Kidney (tissue), 14 donors: ENCODE measurements around the gene IL1RAPL1. TPM values are rescaled to one million over a fixed set of nuclear protein-coding genes. Genes with fewer than 3 reads are reported as not detected.
A peak's percentile ranks its signal among the peaks of the same experiment; 100 is the strongest.

Source experiments
- DNase-seq, 5 donors: peaks; one replicate each; pipeline ENCODE4 v3.0.0-alpha.2; 2013 to 2020
- FAIRE-seq: peaks from 2 replicates; lab custom pipeline; 2012; peaks lifted over from hg19 to GRCh38; lab: Jason Lieb, UNC
- H3K27ac ChIP-seq, 2 donors: one replicate each; pipeline ENCODE4 v1.7.0; 2013; ENCODE audit warnings: low read depth in 2 of 2, low read length in 2 of 2, inconsistent platforms in 1 of 2
- H3K27me3 ChIP-seq: one replicate; pipeline ENCODE4 v1.7.1; 2013; ENCODE audit warnings: low read length, inconsistent platforms; ENCODE audit not compliant: control insufficient read depth, insufficient read depth
- H3K36me3 ChIP-seq, 3 donors: one replicate each; pipeline versions ENCODE4 v1.7.0 to v1.7.1; 2013; ENCODE audit warnings: low read length in 3 of 3, control low read depth in 1 of 3, inconsistent platforms in 1 of 3; ENCODE audit not compliant: insufficient read depth in 3 of 3, control insufficient read depth in 2 of 3
- H3K4me1 ChIP-seq, 3 donors: one replicate each; pipeline versions ENCODE4 v1.7.0 to v1.7.1; 2013; ENCODE audit warnings: low read length in 3 of 3, inconsistent platforms in 1 of 3, low read depth in 1 of 3; ENCODE audit not compliant: control insufficient read depth in 2 of 3, insufficient read depth in 2 of 3
- H3K4me3 ChIP-seq, 3 donors: one replicate each; pipeline versions ENCODE4 v1.7.0 to v1.8.1; 2013; ENCODE audit warnings: low read length in 3 of 3, control low read depth in 1 of 3, inconsistent platforms in 1 of 3
- H3K9ac ChIP-seq, 3 donors: one replicate each; pipeline versions ENCODE4 v1.7.0 to v1.7.1; 2013; ENCODE audit warnings: low read length in 3 of 3, control low read depth in 1 of 3, inconsistent platforms in 1 of 3
- H3K9me3 ChIP-seq, 3 donors: one replicate each; pipeline versions ENCODE4 v1.7.0 to v1.7.1; 2013; ENCODE audit warnings: low read length in 3 of 3, control low read depth in 1 of 3, inconsistent platforms in 1 of 3; ENCODE audit not compliant: control insufficient read depth in 2 of 3, insufficient read depth in 1 of 3
- CTCF ChIP-seq: IDR thresholded peaks from 3 replicates; pipeline ENCODE4 v1.5.1; 2012; ENCODE audit warnings: mild to moderate bottlenecking, moderate library complexity, borderline replicate concordance; ENCODE audit not compliant: insufficient read depth; ENCODE audit errors: extremely low read depth
- intact Hi-C: fragments of 100-400 bp; cut with DNase I; formaldehyde crosslinking; loops from one replicate; pipeline ENCODE4 v1.11.1; 2022
- polyA plus RNA-seq: library from polyadenylated mRNA; stranded (reverse); fragments of 350-450 nt; fragmentation: Illumina TruSeq; extraction: RNeasy Lipid Tissue Mini Kit (QIAGEN cat#74804); gene quantifications from one replicate; pipeline ENCODE4 v1.2.3, GENCODE V29; 2014; ENCODE audit warnings: low read depth, low replicate concordance; ENCODE audit not compliant: insufficient read depth
- total RNA-seq: library from RNA; stranded (reverse); fragmentation: NEBNext Ultra II Directional; extraction: Animal tissue kit (Norgen Biotek cat#: 25700); gene quantifications from one replicate; pipeline ENCODE4 v1.2.1, GENCODE V29; 2021
- donor health status: control.
- donor health status: control.
- donor health status: control.
- donor health status: control.
- donor health status: control.
- donor health status: DM: yes; HTN: yes; CAD: no.
- donor health status: Normal renal cell carcinoma (clear cell type).

IL1RAPL1 gene
- total and polyA plus RNA-seq, 2 donors from 2014 or later: 0.19 TPM; not detected in 1

DNA sequence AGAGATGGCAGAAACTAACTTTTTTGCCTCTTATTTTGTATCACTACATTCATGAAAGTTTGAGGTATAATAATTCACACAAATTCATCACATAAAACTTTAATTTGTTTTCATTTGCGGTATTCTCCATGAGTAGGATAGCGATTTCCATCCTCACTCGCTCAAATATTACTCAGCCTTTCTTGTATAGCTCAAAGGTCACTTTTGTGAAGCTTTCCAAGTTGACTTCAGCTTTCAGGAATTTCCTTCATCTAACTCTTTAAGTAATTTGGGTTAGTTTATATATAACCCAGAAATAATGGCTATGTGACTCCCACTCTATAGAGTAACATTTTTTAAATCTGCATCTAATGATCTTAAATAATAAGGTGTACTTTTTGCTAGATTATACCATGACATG lies 314.4 kb downstream of the IL1RAPL1 start:
- FAIRE-seq (no peak), DNase-seq (no peak)
- H3K9me3 ChIP-seq: no peaks in the 10 kb centered on the region
- H3K4me3 ChIP-seq: no peak overlapping the region
- H3K27me3 ChIP-seq: no peaks in the 10 kb centered on the region
- no peak overlapping the region for H3K9ac ChIP-seq
- no peaks in the 10 kb centered on the region for H3K36me3 ChIP-seq
- no peak for TF ChIP-seq CTCF
- intact Hi-C loops: no loop called here
- H3K27ac ChIP-seq: no peak overlapping the region
- no peaks in the 10 kb centered on the region for H3K4me1 ChIP-seq

- Histone ChIP-seq H3K4me3 (no peak overlapping the region), H3K4me1 (no peaks in the 10 kb centered on the region), H3K9me3 (no peaks in the 10 kb centered on the region), H3K36me3 (no peaks in the 10 kb centered on the region), H3K27me3 (no peaks in the 10 kb centered on the region), H3K9ac (no peak overlapping the region), H3K27ac (no peak overlapping the region)
- no peak for DNase-seq
- intact Hi-C loops: no loop called here
- TF ChIP-seq CTCF: no peak
- no peak for FAIRE-seq
Observed at GRCh38 chrX:28910487-28910886, 323.2 kb downstream of the IL1RAPL1 start.

DNA sequence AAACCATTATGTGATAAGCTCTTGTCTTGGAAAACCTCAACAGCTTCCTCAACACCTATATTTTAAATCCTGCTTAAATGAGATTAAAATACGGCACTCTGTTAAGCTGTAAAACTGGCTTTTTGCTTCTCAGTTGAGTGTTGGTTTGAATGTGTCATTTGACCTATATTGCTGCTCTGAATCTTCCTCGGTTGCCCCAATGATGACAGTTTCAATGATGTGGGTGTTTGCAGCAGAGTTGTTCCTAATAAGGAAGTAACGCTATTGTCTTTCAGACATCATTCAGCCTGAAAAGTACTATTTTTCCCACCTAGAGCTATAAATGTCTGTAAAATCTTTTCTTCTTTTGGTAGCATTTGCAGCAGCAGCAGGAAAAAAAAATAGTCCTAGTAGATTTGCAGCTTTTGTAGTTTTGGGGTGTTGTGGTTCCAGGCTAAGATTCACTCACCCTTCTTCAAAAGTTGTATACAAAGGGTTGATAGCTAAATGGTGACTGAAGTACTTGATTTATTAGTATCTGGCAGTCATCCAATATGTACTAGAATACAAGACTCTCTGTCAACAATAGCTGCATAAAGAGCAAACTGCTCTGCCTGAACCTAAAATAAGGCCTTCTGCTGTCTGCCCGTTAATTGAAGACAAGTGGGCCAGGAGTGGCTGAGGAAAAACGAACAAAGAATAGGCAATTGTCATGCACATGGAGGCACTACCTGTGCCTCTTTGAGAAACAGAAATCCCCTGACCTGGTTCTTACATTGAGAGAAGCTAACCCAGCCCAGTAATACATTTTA lies 333.1 kb downstream of the IL1RAPL1 start:
- no peak for TF ChIP-seq CTCF
- FAIRE-seq (no peak), DNase-seq (peak in 2 of 5 donors; percentile 30 to 35)
- Histone ChIP-seq H3K27ac (no peak overlapping the region), H3K9ac (no peak overlapping the region), H3K27me3 (no peaks in the 10 kb centered on the region), H3K36me3 (no peaks in the 10 kb centered on the region), H3K4me3 (no peak overlapping the region), H3K4me1 (no peaks in the 10 kb centered on the region), H3K9me3 (no peaks in the 10 kb centered on the region)
- intact Hi-C loops: no loop called here
